Measurements from ENCODE around the gene ERP27.

- TF ChIP-seq CTCF (IDR thresholded peaks at IDR 0.05) (no peak), POLR2A (IDR thresholded peaks at IDR 0.05) (no peak)
Observed at GRCh38 chr12:14902465-14902864, 35.9 kb downstream of the ERP27 start.

Measured in esophagus squamous epithelium (tissue), 4 donors.